ENCODE results near the gene NKD1. TPM values are rescaled to one million over a fixed set of nuclear protein-coding genes. Genes with fewer than 3 reads are reported as not detected.

Gene NKD1
- polyA plus RNA-seq, 1 donor = 5.3 TPM

- H3K36me3 ChIP-seq (ENCODE audit: control insufficient read depth, insufficient read depth, low read length) = no peaks in the 10 kb centered on the region
- peaks cover 13% of the 10 kb centered on the region for H3K4me1 ChIP-seq (ENCODE audit: control insufficient read depth, insufficient read depth, low read length)
- WGBS (ENCODE audit: insufficient coverage, low lambda C conversion rate) = 84% methylated on average over 4 of the region's 4 CpGs
- H3K27me3 ChIP-seq (ENCODE audit: control insufficient read depth, insufficient read depth, low read length) = no peaks in the 10 kb centered on the region
- no peaks in the 10 kb centered on the region for H3K9me3 ChIP-seq (ENCODE audit: control insufficient read depth, low read depth, low read length)
- H3K27ac ChIP-seq (ENCODE audit: low read length) = peak overlapping the region; percentile 17
- DNase-seq = no peak
- no peak overlapping the region for H3K4me3 ChIP-seq (ENCODE audit: low read length)
Measured at GRCh38 chr16:50607447-50607846, 59.3 kb downstream of the NKD1 start.

DNA sequence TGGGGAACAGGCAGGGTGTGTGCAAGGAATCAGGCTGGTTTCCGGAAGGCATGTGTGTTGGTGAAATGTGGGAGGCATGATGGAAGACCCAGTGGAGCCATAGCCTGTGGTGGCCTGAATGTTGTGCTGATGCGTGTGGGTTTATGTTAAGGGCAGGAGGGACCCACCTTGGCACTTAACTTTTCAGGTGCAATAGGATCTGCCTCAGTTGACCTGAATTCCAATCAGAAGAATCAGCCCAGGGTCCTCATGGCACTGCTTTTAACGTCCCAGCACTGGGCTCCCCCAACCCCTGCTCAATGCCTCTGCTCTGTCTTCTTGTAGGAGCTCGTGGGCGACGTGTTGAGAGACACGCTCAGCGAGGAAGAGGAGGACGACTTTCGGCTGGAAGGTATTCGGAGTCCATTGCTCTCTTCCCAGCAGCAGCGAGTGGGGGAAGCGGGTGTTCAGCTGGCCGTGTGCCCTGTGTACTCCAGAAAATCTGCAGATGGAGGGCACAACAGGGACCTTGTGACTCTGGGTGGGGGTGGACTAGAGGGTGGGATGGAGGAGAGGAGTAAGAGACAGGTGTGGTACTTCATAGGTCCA is 59.9 kb downstream of the NKD1 start:
- H3K4me3 ChIP-seq (ENCODE audit: low read length) = no peak overlapping the region
- DNase-seq = no peak
- no peaks in the 10 kb centered on the region for H3K27me3 ChIP-seq (ENCODE audit: control insufficient read depth, insufficient read depth, low read length)
- WGBS (ENCODE audit: insufficient coverage, low lambda C conversion rate) = 100% methylated on average over 3 of the region's 14 CpGs
- peaks cover 15% of the 10 kb centered on the region for H3K4me1 ChIP-seq (ENCODE audit: control insufficient read depth, insufficient read depth, low read length)
- H3K9me3 ChIP-seq (ENCODE audit: control insufficient read depth, low read depth, low read length) = no peaks in the 10 kb centered on the region
- no peak overlapping the region for H3K27ac ChIP-seq (ENCODE audit: low read length)
- no peaks in the 10 kb centered on the region for H3K36me3 ChIP-seq (ENCODE audit: control insufficient read depth, insufficient read depth, low read length)

GRCh38 chr16:50609049-50609448 is 60.9 kb downstream of the NKD1 start:
- H3K4me1 ChIP-seq (ENCODE audit: control insufficient read depth, insufficient read depth, low read length) = peaks cover 23% of the 10 kb centered on the region
- WGBS (ENCODE audit: insufficient coverage, low lambda C conversion rate) = no CpG with 5 or more reads among the region's 7 CpGs

GRCh38 chr16:50609471-50609870 is 61.3 kb downstream of the NKD1 start:
- Histone ChIP-seq H3K9me3 (ENCODE audit: control insufficient read depth, low read depth, low read length) (no peaks in the 10 kb centered on the region), H3K36me3 (ENCODE audit: control insufficient read depth, insufficient read depth, low read length) (no peaks in the 10 kb centered on the region), H3K4me3 (ENCODE audit: low read length) (no peak overlapping the region), H3K27me3 (ENCODE audit: control insufficient read depth, insufficient read depth, low read length) (no peaks in the 10 kb centered on the region), H3K4me1 (ENCODE audit: control insufficient read depth, insufficient read depth, low read length) (peaks cover 27% of the 10 kb centered on the region), H3K27ac (ENCODE audit: low read length) (peak overlapping the region; percentile 33)
- no CpG with 5 or more reads among the region's 5 CpGs for WGBS (ENCODE audit: insufficient coverage, low lambda C conversion rate)
- DNase-seq = no peak

More at GRCh38 chr16:50609049-50609448, 60.9 kb downstream of the NKD1 start:
- no peaks in the 10 kb centered on the region for H3K9me3 ChIP-seq (ENCODE audit: control insufficient read depth, low read depth, low read length)
- H3K27ac ChIP-seq (ENCODE audit: low read length) = peak overlapping the region; percentile 33
- no peaks in the 10 kb centered on the region for H3K27me3 ChIP-seq (ENCODE audit: control insufficient read depth, insufficient read depth, low read length)
- no peak for DNase-seq
- no peak overlapping the region for H3K4me3 ChIP-seq (ENCODE audit: low read length)
- H3K36me3 ChIP-seq (ENCODE audit: control insufficient read depth, insufficient read depth, low read length) = no peaks in the 10 kb centered on the region

DNA sequence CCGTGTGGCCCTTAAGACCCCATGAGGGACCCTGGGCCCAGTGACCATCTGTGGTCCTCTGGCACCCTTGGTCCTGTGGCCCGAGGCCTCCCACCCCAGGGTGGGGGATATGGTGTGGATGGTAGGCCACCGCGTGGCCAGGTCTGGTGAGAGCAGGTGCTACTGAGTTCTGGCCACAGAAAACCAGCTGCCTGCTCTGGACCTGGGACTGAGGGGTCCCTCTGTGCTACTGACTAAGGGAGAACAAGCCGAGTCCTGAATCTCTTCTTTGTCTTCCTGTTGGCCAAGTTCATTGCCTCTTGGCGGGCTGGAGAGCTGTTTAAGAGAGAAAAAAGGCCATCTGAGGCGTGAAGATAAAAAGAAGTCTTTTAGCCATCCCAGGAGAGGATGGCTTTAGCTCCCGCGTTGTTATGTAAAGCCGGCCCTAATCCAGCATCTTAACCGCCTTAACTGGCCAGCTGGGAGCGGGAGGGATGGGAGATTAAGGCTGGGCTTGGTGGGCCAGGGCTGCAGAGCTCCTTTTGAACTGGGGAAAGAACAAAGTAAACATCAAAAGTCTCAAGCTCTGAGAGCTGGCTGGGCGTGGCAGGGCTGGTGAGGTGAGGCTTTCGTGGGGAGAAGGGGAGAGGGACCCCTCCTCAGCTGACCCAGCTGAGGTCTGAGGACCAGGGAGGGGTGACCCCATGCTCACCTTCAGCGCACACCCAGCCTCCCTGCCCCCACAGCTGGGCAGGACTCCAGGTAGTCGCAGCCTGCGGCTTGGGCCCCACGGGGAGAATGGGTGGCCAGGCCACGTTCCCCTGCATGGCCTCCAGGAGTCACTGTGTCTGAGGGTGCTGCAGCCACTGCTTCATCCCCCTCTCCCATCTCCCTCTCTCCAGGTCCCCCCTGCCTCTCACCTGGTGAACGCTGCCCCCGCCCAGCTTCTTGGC is 62.4 kb downstream of the NKD1 start:
- DNase-seq = peak in 1 of 2 donors; percentile 44
- WGBS (ENCODE audit: insufficient coverage, low lambda C conversion rate) = no CpG with 5 or more reads among the region's 21 CpGs

DNA sequence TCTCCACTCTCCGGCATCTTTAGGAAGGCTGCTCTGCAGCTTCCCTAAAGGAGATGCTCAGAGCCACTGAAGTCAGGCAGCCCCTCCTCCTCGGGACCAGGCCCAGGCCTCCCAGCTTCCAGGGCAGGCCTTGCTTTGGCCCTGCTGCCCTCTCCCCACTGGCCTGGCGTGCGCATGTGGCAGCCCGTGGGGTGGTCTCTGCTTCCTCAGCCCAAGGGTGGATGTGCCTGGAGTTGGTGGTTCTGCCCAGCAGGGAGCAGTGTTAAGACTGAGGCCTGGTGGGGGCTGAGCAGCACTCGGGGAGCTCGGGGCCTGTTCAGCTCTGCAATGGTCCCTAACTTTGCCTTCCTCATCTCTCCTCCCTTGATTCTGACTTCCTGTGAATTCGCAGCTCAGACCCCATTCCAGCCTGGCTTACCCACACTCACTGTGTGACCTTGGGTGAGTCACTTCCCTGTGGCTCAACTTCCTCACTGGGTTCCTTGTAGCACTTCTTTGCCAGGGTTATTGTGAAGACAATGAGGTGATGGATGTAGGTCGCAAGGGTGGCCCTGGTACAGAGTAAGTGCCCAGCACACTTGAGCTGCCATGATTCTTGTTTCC is 63.2 kb downstream of the NKD1 start:
- no peak overlapping the region for H3K27ac ChIP-seq (ENCODE audit: low read length)
- WGBS (ENCODE audit: insufficient coverage, low lambda C conversion rate) = 100% methylated on average over 1 of the region's 9 CpGs

More for the DNA sequence above, 62.4 kb downstream of the NKD1 start:
- no peaks in the 10 kb centered on the region for H3K36me3 ChIP-seq (ENCODE audit: control insufficient read depth, insufficient read depth, low read length)
- H3K9me3 ChIP-seq (ENCODE audit: control insufficient read depth, low read depth, low read length) = no peaks in the 10 kb centered on the region
- H3K4me1 ChIP-seq (ENCODE audit: control insufficient read depth, insufficient read depth, low read length) = peaks cover 28% of the 10 kb centered on the region
- no peak overlapping the region for H3K4me3 ChIP-seq (ENCODE audit: low read length)
- peak overlapping the region; percentile 47 for H3K27ac ChIP-seq (ENCODE audit: low read length)
- H3K27me3 ChIP-seq (ENCODE audit: control insufficient read depth, insufficient read depth, low read length) = no peaks in the 10 kb centered on the region

DNA sequence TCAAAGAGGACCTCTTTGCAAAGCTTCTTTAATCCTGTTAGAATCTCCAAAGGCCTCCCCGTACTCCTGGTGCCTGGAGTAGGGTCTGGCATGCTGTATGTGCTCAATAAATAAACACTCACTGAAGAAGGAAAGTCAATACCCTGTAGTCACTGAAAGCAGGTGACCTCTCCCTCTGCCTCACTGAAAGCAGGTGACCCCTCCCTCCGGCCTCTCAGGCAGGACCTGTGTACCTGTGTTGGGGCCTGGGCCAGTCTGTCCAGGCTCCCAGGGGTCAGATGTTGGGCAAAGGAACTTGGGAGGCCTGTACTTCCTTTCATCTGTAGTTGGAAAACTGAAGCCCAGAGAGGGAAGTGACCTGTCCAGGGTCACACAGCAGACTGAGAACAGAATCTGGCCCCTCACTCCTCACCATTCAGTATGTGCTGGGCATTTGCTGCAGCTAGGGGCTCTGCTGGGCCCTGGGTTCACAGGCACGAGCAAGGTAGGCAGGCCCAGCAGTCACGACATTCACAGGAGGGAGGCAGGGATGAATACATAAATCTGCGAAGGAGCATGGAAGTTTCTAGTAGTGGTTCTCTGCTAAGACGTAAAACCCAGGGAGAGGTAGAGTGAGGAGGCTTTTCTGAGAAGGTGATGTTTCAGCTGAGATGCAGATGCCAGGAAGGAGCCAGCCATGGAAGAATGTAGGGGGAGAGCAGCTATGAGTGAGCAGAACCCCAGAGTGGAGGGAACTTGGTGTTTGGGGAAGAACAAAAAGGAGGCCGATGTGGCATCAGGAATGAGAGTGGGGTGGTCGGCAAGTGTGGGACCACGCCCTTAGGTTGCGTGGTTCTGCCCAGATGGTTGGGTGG is 64.0 kb downstream of the NKD1 start:
- H3K27me3 ChIP-seq (ENCODE audit: control insufficient read depth, insufficient read depth, low read length) = no peaks in the 10 kb centered on the region
- 100% methylated on average over 1 of the region's 10 CpGs for WGBS (ENCODE audit: insufficient coverage, low lambda C conversion rate)
- no peak for DNase-seq
- no peaks in the 10 kb centered on the region for H3K36me3 ChIP-seq (ENCODE audit: control insufficient read depth, insufficient read depth, low read length)
- peaks cover 28% of the 10 kb centered on the region for H3K4me1 ChIP-seq (ENCODE audit: control insufficient read depth, insufficient read depth, low read length)
- no peak overlapping the region for H3K4me3 ChIP-seq (ENCODE audit: low read length)
- H3K27ac ChIP-seq (ENCODE audit: low read length) = no peak overlapping the region
- no peaks in the 10 kb centered on the region for H3K9me3 ChIP-seq (ENCODE audit: control insufficient read depth, low read depth, low read length)

More for the DNA sequence above, 63.2 kb downstream of the NKD1 start:
- Histone ChIP-seq H3K27me3 (ENCODE audit: control insufficient read depth, insufficient read depth, low read length) (no peaks in the 10 kb centered on the region), H3K36me3 (ENCODE audit: control insufficient read depth, insufficient read depth, low read length) (no peaks in the 10 kb centered on the region), H3K9me3 (ENCODE audit: control insufficient read depth, low read depth, low read length) (no peaks in the 10 kb centered on the region), H3K4me3 (ENCODE audit: low read length) (no peak overlapping the region), H3K4me1 (ENCODE audit: control insufficient read depth, insufficient read depth, low read length) (peaks cover 28% of the 10 kb centered on the region)
- no peak for DNase-seq

- H3K9me3 ChIP-seq (ENCODE audit: control insufficient read depth, low read depth, low read length) = no peaks in the 10 kb centered on the region
- H3K27ac ChIP-seq (ENCODE audit: low read length) = peak overlapping the region; percentile 75
- WGBS (ENCODE audit: insufficient coverage, low lambda C conversion rate) = no CpG with 5 or more reads among the region's 6 CpGs
- no peaks in the 10 kb centered on the region for H3K36me3 ChIP-seq (ENCODE audit: control insufficient read depth, insufficient read depth, low read length)
- no peak overlapping the region for H3K4me3 ChIP-seq (ENCODE audit: low read length)
- peaks cover 28% of the 10 kb centered on the region for H3K4me1 ChIP-seq (ENCODE audit: control insufficient read depth, insufficient read depth, low read length)
- DNase-seq = no peak
- H3K27me3 ChIP-seq (ENCODE audit: control insufficient read depth, insufficient read depth, low read length) = no peaks in the 10 kb centered on the region
Measured at GRCh38 chr16:50612849-50613198, 64.6 kb downstream of the NKD1 start.

DNA sequence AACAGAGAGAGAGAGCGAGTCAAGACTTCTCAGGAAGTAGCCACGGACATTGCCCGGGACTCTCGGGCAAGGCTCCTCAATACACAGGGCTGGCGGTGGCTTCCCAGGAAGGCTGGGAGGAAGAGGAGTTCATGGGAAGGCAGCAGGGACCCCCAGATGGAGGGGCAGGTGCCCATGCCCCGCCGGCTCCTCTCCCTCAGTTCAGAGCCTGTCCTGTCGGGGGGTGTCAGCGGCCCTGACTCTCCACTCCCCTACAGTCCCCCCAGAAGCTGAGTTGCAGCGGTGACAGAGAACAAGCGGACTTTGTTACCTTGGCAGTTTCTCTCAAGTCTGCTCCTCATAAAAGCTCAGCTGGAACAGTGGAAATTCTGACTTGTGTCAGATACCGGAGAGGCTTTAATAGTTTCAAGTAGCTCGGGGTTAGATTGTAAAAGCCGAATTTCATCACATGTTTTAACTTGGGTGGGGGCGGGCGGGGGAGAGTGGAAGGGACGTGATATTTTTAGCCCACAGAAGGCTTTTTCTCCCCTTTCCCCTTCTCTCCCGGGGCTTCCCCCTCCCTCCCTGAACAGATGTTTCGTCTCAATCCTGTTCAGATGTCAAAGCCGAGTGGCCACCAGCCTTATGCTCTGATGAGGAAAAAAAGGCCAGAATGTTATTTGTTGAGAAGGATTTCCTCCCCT is 65.2 kb downstream of the NKD1 start:
- DNase-seq = peak; percentile 78 to 92
- Histone ChIP-seq H3K27me3 (ENCODE audit: control insufficient read depth, insufficient read depth, low read length) (no peaks in the 10 kb centered on the region), H3K4me3 (ENCODE audit: low read length) (peak overlapping the region; percentile 25), H3K4me1 (ENCODE audit: control insufficient read depth, insufficient read depth, low read length) (peaks cover 28% of the 10 kb centered on the region), H3K27ac (ENCODE audit: low read length) (peak overlapping the region; percentile 75), H3K36me3 (ENCODE audit: control insufficient read depth, insufficient read depth, low read length) (no peaks in the 10 kb centered on the region), H3K9me3 (ENCODE audit: control insufficient read depth, low read depth, low read length) (no peaks in the 10 kb centered on the region)
- no CpG with 5 or more reads among the region's 20 CpGs for WGBS (ENCODE audit: insufficient coverage, low lambda C conversion rate)
